ENCODE data around the gene SERP1. TPM values are rescaled to one million over a fixed set of nuclear protein-coding genes. Genes with fewer than 3 reads are reported as not detected.

The SERP1 gene
- total RNA-seq, 1 donor from 2014 or later: 23.0 TPM

GRCh38 chr3:150495563-150496168 is 50.6 kb downstream of the SERP1 start:
- intact Hi-C loops (cut with micrococcal nuclease): loop anchor here (5.0 to 10.0 kb wide), 2 partner anchors 208 to 261 kb away; no protein-coding TSS in a partner anchor
- ATAC-seq: peak; percentile 22

GRCh38 chr3:150495149-150495548 is 51.1 kb downstream of the SERP1 start:
- DNase-seq (no peak), ATAC-seq (no peak)
- intact Hi-C loops (cut with micrococcal nuclease): loop anchor here (5.0 to 10.0 kb wide), 2 partner anchors 208 to 260 kb away; no protein-coding TSS in a partner anchor

More at GRCh38 chr3:150495563-150496168, 50.6 kb downstream of the SERP1 start:
- DNase-seq: no peak

- intact Hi-C loops (cut with micrococcal nuclease): loop anchor here (10.0 kb wide), 1 partner anchor 260 kb away; no protein-coding TSS in a partner anchor
- DNase-seq (no peak), ATAC-seq (no peak)
These were observed 51.8 kb downstream of the SERP1 start for GRCh38 chr3:150494411-150494977.

Other genes starting within 250 kb of the SERP1 start
- 22.7 TPM for gene TSC22D2, start 138.2 kb downstream of the SERP1 start, total RNA-seq
- gene EIF2A, start 291 bp upstream of the SERP1 start, total RNA-seq: 80.2 TPM
- 63.3 TPM for gene SELENOT, start 56.8 kb upstream of the SERP1 start, total RNA-seq
- not detected for gene ERICH6, start 157.4 kb upstream of the SERP1 start, total RNA-seq
- gene SIAH2, start 216.7 kb upstream of the SERP1 start, total RNA-seq: 23.2 TPM